ENCODE data around the gene DHX32.

DNA sequence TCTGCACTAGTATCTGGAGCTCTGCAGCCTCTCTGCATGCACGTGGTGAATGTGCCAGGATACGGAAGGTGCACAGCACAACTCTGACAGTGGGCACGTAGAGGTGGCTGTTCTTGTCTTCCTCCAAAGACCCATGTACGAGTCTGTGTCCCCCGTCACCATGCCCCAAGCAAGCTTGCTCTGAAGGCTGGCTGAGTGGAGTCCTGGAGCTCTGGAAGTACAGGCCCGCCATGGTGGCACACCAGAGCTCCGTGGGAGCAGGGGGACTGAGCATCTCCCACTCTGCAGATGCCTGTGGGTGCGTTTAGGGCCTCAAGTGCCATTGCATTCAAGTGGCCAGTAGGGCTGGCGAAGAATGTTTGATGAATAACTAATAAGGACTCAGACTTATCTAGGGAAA lies 40.7 kb downstream of the DHX32 start:
- no peak for TF ChIP-seq EZH2phosphoT487 (IDR thresholded peaks at IDR 0.05; ENCODE audit: low read depth)
- TF ChIP-seq, protein P1, sequence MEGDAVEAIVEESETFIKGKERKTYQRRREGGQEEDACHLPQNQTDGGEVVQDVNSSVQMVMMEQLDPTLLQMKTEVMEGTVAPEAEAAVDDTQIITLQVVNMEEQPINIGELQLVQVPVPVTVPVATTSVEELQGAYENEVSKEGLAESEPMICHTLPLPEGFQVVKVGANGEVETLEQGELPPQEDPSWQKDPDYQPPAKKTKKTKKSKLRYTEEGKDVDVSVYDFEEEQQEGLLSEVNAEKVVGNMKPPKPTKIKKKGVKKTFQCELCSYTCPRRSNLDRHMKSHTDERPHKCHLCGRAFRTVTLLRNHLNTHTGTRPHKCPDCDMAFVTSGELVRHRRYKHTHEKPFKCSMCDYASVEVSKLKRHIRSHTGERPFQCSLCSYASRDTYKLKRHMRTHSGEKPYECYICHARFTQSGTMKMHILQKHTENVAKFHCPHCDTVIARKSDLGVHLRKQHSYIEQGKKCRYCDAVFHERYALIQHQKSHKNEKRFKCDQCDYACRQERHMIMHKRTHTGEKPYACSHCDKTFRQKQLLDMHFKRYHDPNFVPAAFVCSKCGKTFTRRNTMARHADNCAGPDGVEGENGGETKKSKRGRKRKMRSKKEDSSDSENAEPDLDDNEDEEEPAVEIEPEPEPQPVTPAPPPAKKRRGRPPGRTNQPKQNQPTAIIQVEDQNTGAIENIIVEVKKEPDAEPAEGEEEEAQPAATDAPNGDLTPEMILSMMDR (IDR thresholded peaks at IDR 0.05; ENCODE audit: low read depth, low read length), result no peak
